Kidney (tissue), 14 donors: Measurements from ENCODE around the gene DRC3. TPM values are rescaled to one million over a fixed set of nuclear protein-coding genes. Genes with fewer than 3 reads are reported as not detected.

ENCODE experiments used
- DNase-seq, 5 donors: peaks; one replicate each; pipeline ENCODE4 v3.0.0-alpha.2; 2013 to 2020
- FAIRE-seq: peaks from 2 replicates; lab custom pipeline; 2012; peaks lifted over from hg19 to GRCh38; lab: Jason Lieb, UNC
- H3K27ac ChIP-seq, 2 donors: one replicate each; pipeline ENCODE4 v1.7.0; 2013; ENCODE audit warnings: low read depth in 2 of 2, low read length in 2 of 2, inconsistent platforms in 1 of 2
- H3K27me3 ChIP-seq: one replicate; pipeline ENCODE4 v1.7.1; 2013; ENCODE audit warnings: low read length, inconsistent platforms; ENCODE audit not compliant: control insufficient read depth, insufficient read depth
- H3K36me3 ChIP-seq, 3 donors: one replicate each; pipeline versions ENCODE4 v1.7.0 to v1.7.1; 2013; ENCODE audit warnings: low read length in 3 of 3, control low read depth in 1 of 3, inconsistent platforms in 1 of 3; ENCODE audit not compliant: insufficient read depth in 3 of 3, control insufficient read depth in 2 of 3
- H3K4me1 ChIP-seq, 3 donors: one replicate each; pipeline versions ENCODE4 v1.7.0 to v1.7.1; 2013; ENCODE audit warnings: low read length in 3 of 3, inconsistent platforms in 1 of 3, low read depth in 1 of 3; ENCODE audit not compliant: control insufficient read depth in 2 of 3, insufficient read depth in 2 of 3
- H3K4me3 ChIP-seq, 3 donors: one replicate each; pipeline versions ENCODE4 v1.7.0 to v1.8.1; 2013; ENCODE audit warnings: low read length in 3 of 3, control low read depth in 1 of 3, inconsistent platforms in 1 of 3
- H3K9ac ChIP-seq, 3 donors: one replicate each; pipeline versions ENCODE4 v1.7.0 to v1.7.1; 2013; ENCODE audit warnings: low read length in 3 of 3, control low read depth in 1 of 3, inconsistent platforms in 1 of 3
- H3K9me3 ChIP-seq, 3 donors: one replicate each; pipeline versions ENCODE4 v1.7.0 to v1.7.1; 2013; ENCODE audit warnings: low read length in 3 of 3, control low read depth in 1 of 3, inconsistent platforms in 1 of 3; ENCODE audit not compliant: control insufficient read depth in 2 of 3, insufficient read depth in 1 of 3
- intact Hi-C: fragments of 100-400 bp; cut with DNase I; formaldehyde crosslinking; loops from one replicate; pipeline ENCODE4 v1.11.1; 2022
- polyA plus RNA-seq: library from polyadenylated mRNA; stranded (reverse); fragments of 350-450 nt; fragmentation: Illumina TruSeq; extraction: RNeasy Lipid Tissue Mini Kit (QIAGEN cat#74804); gene quantifications from one replicate; pipeline ENCODE4 v1.2.3, GENCODE V29; 2014; ENCODE audit warnings: low read depth, low replicate concordance; ENCODE audit not compliant: insufficient read depth
- total RNA-seq: library from RNA; stranded (reverse); fragmentation: NEBNext Ultra II Directional; extraction: Animal tissue kit (Norgen Biotek cat#: 25700); gene quantifications from one replicate; pipeline ENCODE4 v1.2.1, GENCODE V29; 2021
- TF ChIP-seq, protein P1 (sequence below): IDR thresholded peaks from 3 replicates; pipeline ENCODE4 v1.5.1; 2012; ENCODE audit warnings: mild to moderate bottlenecking, moderate library complexity, borderline replicate concordance; ENCODE audit not compliant: insufficient read depth; ENCODE audit errors: extremely low read depth
- donor health status: control.
- donor health status: control.
- donor health status: control.
- donor health status: control.
- donor health status: control.
- donor health status: DM: yes; HTN: yes; CAD: no.
- donor health status: Normal renal cell carcinoma (clear cell type).

Gene DRC3
- total and polyA plus RNA-seq, 2 donors from 2014 or later = 8.6 to 17.3 TPM

GRCh38 chr17:17975436-17975835 lies 2.8 kb downstream of the DRC3 start:
- TF ChIP-seq, protein P1, sequence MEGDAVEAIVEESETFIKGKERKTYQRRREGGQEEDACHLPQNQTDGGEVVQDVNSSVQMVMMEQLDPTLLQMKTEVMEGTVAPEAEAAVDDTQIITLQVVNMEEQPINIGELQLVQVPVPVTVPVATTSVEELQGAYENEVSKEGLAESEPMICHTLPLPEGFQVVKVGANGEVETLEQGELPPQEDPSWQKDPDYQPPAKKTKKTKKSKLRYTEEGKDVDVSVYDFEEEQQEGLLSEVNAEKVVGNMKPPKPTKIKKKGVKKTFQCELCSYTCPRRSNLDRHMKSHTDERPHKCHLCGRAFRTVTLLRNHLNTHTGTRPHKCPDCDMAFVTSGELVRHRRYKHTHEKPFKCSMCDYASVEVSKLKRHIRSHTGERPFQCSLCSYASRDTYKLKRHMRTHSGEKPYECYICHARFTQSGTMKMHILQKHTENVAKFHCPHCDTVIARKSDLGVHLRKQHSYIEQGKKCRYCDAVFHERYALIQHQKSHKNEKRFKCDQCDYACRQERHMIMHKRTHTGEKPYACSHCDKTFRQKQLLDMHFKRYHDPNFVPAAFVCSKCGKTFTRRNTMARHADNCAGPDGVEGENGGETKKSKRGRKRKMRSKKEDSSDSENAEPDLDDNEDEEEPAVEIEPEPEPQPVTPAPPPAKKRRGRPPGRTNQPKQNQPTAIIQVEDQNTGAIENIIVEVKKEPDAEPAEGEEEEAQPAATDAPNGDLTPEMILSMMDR = no peak
- no peaks in the 10 kb centered on the region for H3K27me3 ChIP-seq
- no peaks in the 10 kb centered on the region for H3K9me3 ChIP-seq
- DNase-seq = no peak
- H3K4me3 ChIP-seq = no peak overlapping the region
- no peak overlapping the region for H3K27ac ChIP-seq
- H3K36me3 ChIP-seq = peaks cover 0 to 3% (median 0%) of the 10 kb centered on the region in 3 donors
- H3K4me1 ChIP-seq = peaks cover 4 to 14% (median 6%) of the 10 kb centered on the region in 3 donors
- H3K9ac ChIP-seq = no peak overlapping the region
- intact Hi-C loops = no loop called here
- no peak for FAIRE-seq

DNA sequence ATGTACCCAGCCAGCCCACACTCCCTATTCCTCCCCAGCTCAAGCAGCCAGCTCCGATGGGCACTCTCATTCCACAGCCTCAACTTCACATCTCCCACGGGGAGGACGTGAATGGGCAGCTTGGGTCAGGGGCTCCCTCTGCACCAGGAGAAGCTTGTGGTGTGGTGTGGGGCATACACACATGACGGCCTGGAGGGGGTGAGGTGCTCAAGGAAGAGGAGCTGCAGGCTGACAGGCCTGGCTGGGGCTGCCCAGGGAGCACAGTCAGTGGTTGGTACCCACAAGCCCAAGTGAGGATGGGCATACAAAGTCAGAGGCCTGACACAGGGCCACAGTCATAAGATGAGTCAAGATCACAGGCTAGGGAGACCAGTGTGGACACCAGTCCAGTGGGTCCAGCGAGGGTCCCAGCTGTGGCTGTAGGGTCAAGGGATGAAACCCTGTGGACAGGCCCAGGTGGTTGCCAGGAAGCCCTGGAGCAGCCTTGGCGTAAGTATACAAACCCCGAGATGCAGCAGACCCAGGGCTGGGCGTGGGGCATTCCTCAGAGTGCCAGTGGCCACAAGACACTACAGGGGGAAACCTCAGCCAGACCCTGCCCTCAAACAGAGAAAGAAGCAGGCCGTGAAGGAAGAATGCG lies 4.4 kb downstream of the DRC3 start:
- intact Hi-C loops = no loop called here
- Histone ChIP-seq H3K27me3 (no peaks in the 10 kb centered on the region), H3K27ac (no peak overlapping the region), H3K9me3 (no peaks in the 10 kb centered on the region), H3K4me3 (no peak overlapping the region), H3K9ac (no peak overlapping the region), H3K4me1 (peaks cover 2 to 3% (median 3%) of the 10 kb centered on the region in 3 donors), H3K36me3 (peaks cover 0 to 3% (median 0%) of the 10 kb centered on the region in 3 donors)
- DNase-seq (no peak), FAIRE-seq (no peak)
- TF ChIP-seq, protein P1 = no peak

DNA sequence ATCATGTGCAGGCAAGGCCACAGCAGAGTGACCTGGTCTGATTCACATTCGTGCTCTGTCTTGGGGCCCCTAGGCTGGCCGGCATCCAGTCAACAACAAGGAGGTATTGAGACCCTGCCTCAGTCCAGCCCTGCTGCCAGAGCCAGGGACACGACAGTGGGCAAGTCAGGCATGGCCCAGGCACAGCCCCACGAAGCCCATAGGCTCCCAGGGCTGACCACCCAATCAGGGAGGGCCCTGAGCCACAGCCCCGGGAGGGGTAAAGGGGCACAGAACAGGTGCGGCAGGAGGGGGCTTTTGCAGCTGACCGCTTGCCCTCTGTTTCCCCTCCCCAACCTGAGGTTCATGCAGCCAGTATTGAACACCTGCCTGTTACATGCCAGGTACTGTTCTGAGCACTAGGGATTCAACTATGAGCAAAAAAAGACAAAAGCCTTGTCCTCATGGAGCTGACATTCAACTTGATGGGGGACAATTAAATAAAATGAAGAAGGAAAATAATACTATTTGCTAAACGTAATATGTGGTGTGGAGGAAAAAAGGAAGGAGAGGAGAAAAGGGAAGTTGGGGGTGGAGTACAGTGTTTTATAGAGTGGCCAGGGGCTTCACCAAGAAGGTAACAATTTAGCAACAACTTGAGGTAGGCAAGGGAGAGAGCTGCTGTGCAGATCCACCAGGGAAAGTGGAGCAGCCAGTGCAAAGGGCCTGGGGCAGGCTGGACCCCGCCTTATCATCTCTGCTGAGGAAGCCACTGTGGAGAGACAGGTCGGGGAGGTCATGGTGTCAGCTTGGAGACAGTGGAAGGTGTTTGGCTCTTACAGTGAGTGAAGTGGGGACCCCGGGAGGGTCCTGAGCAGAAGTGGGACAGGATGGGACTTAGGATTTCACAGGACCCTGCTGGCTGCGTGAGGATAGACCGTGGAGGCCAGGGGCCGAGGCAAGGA lies 6.1 kb downstream of the DRC3 start:
- H3K9me3 ChIP-seq = no peaks in the 10 kb centered on the region
- DNase-seq = no peak
- H3K4me3 ChIP-seq = no peak overlapping the region
- intact Hi-C loops = no loop called here
- no peak overlapping the region for H3K27ac ChIP-seq
- H3K4me1 ChIP-seq = no peaks in the 10 kb centered on the region
- H3K36me3 ChIP-seq = peaks cover 0 to 3% (median 0%) of the 10 kb centered on the region in 3 donors
- TF ChIP-seq, protein P1 = no peak
- H3K9ac ChIP-seq = peak overlapping the region in 1 of 3 donors; percentile 12
- FAIRE-seq = no peak
- no peaks in the 10 kb centered on the region for H3K27me3 ChIP-seq
